Neural cell (in vitro differentiated cells): ENCODE results near the gene LRRC45. TPM values are rescaled to one million over a fixed set of nuclear protein-coding genes. Genes with fewer than 3 reads are reported as not detected.

Source experiments
- H2AFZ ChIP-seq: fragments of 200-600, 300-800 bp; sonication (generic), shearing (Covaris generic); 2 replicates; pipeline ENCODE4 v1.6.0; 2014; ENCODE audit warnings: low read depth, mild to moderate bottlenecking, antibody characterized with exemption, low read length, moderate library complexity
- H3F3A ChIP-seq: fragments of 200-600 bp; shearing (Covaris generic); 2 replicates; pipeline ENCODE4 v1.6.1; 2016; ENCODE audit warnings: mild to moderate bottlenecking, moderate library complexity, mixed read lengths, antibody characterized with exemption, low read length; ENCODE audit not compliant: insufficient read depth, poor library complexity, severe bottlenecking
- H3K27ac ChIP-seq: fragments of 200-600, 300-800 bp; sonication (generic), shearing (Covaris generic); 2 replicates; pipeline ENCODE4 v1.5.1; 2014; ENCODE audit warnings: mild to moderate bottlenecking, low read length, moderate library complexity
- H3K27me3 ChIP-seq: fragments of 300-800, 200-600 bp; sonication (generic), shearing (Covaris generic); 2 replicates; pipeline ENCODE4 v1.6.0; 2014; ENCODE audit warnings: mild to moderate bottlenecking, low read depth, low read length, moderate library complexity; ENCODE audit not compliant: insufficient read depth
- H3K36me3 ChIP-seq: fragments of 300-800, 200-600 bp; sonication (generic), shearing (Covaris generic); 2 replicates; pipeline ENCODE4 v1.5.1; 2014; ENCODE audit warnings: mild to moderate bottlenecking, antibody characterized with exemption, low read length, moderate library complexity; ENCODE audit not compliant: insufficient read depth
- H3K4me2 ChIP-seq: fragments of 300-800, 200-600 bp; sonication (generic), shearing (Covaris generic); 2 replicates; pipeline ENCODE4 v1.6.0; 2014; ENCODE audit warnings: mild to moderate bottlenecking, low read length
- H3K4me3 ChIP-seq: fragments of 300-800, 200-600 bp; sonication (generic), shearing (Covaris generic); 2 replicates; pipeline ENCODE4 v1.5.1; 2014; ENCODE audit warnings: mild to moderate bottlenecking, low read length, moderate library complexity
- H3K79me2 ChIP-seq: fragments of 200-600 bp; shearing (Covaris generic); replicated peaks from 2 replicates; pipeline ENCODE4 v1.6.0; 2014; ENCODE audit warnings: mild to moderate bottlenecking, low read length, moderate library complexity; ENCODE audit not compliant: insufficient read depth
- H3K9ac ChIP-seq: fragments of 300-800, 200-600 bp; sonication (generic), shearing (Covaris generic); 2 replicates; pipeline ENCODE4 v1.6.1; 2016; ENCODE audit warnings: mild to moderate bottlenecking, low read length, mixed read lengths
- H3K9me2 ChIP-seq: fragments of 200-600 bp; shearing (Covaris generic); 2 replicates; pipeline ENCODE4 v1.6.1; 2016; ENCODE audit warnings: mild to moderate bottlenecking, low read length, mixed read lengths; ENCODE audit not compliant: insufficient read depth
- H3K9me3 ChIP-seq: fragments of 200-600, 300-800 bp; sonication (generic), shearing (Covaris generic); 2 replicates; pipeline ENCODE4 v1.6.1; 2016; ENCODE audit warnings: mild to moderate bottlenecking, mixed run types, low read length, moderate library complexity, mixed read lengths
- H4K20me1 ChIP-seq: fragments of 200-600 bp; shearing (Covaris generic); 2 replicates; pipeline ENCODE4 v1.6.1; 2016; ENCODE audit warnings: mild to moderate bottlenecking, mixed run types; ENCODE audit not compliant: insufficient read depth
- CTCF ChIP-seq: fragments of 450-650 bp; IDR thresholded peaks from 2 replicates; pipeline ENCODE4 v1.5.1; 2014; ENCODE audit warnings: antibody characterized with exemption, mild to moderate bottlenecking, moderate library complexity; ENCODE audit not compliant: poor library complexity, severe bottlenecking
- EP300 ChIP-seq: fragments of 450-650 bp; conservative IDR thresholded peaks from 2 replicates; pipeline ENCODE4 v1.6.1; 2014; ENCODE audit warnings: antibody characterized with exemption, mild to moderate bottlenecking, moderate library complexity; ENCODE audit not compliant: poor library complexity, severe bottlenecking
- EZH2 ChIP-seq: fragments of 200-600, 300-800 bp; shearing (Covaris generic), sonication (generic); IDR thresholded peaks from 2 replicates; pipeline ENCODE4 v1.6.1; 2014; ENCODE audit warnings: antibody characterized with exemption, low read length, borderline replicate concordance, mild to moderate bottlenecking; ENCODE audit not compliant: insufficient read depth, poor library complexity, severe bottlenecking
- MXI1 ChIP-seq: fragments of 450-650 bp; conservative IDR thresholded peaks from 2 replicates; pipeline ENCODE4 v1.6.1; 2014; ENCODE audit warnings: antibody characterized with exemption, mild to moderate bottlenecking; ENCODE audit not compliant: poor library complexity, severe bottlenecking
- POLR2AphosphoS5 ChIP-seq: IDR thresholded peaks from 2 replicates; pipeline ENCODE4 v1.6.1; 2012
- REST ChIP-seq: IDR thresholded peaks from 2 replicates; pipeline ENCODE4 v1.6.1; 2012; ENCODE audit warnings: borderline replicate concordance
- SMC3 ChIP-seq: fragments of 450-650 bp; conservative IDR thresholded peaks from 2 replicates; pipeline ENCODE4 v1.6.1; 2014; ENCODE audit warnings: antibody characterized with exemption, mild to moderate bottlenecking, moderate library complexity; ENCODE audit not compliant: poor library complexity
- TAF1 ChIP-seq: IDR thresholded peaks from 2 replicates; pipeline ENCODE4 v1.6.1; 2012; ENCODE audit warnings: low read depth
- polyA plus RNA-seq: library from polyadenylated mRNA; depleted of rRNA; stranded (reverse); fragments of >200 nt; gene quantifications from 2 replicates; pipeline ENCODE4 v1.2.3, GENCODE V29; 2014

The LRRC45 gene
- polyA plus RNA-seq, 1 donor from 2014 or later: 51.7 TPM

- no peaks in the 10 kb centered on the region for H3K9me2 ChIP-seq
- H3K9ac ChIP-seq: no peak overlapping the region
- H4K20me1 ChIP-seq: no peaks in the 10 kb centered on the region
- no peak for TF ChIP-seq POLR2AphosphoS5
- TF ChIP-seq REST: no peak
- TF ChIP-seq EZH2: no peak
- TF ChIP-seq CTCF: no peak
- no peak for TF ChIP-seq MXI1
- TF ChIP-seq SMC3: no peak
- no peak for TF ChIP-seq EP300
- no peak for TF ChIP-seq TAF1
- no peak overlapping the region for H3K4me3 ChIP-seq
- no peaks in the 10 kb centered on the region for H3K27me3 ChIP-seq
- H3K79me2 ChIP-seq: no peaks in the 10 kb centered on the region
- no peak overlapping the region for H3K27ac ChIP-seq
- H3K4me2 ChIP-seq: no peak overlapping the region
- no peaks in the 10 kb centered on the region for H3K36me3 ChIP-seq
- H3F3A ChIP-seq: no peaks in the 10 kb centered on the region
- H2AFZ ChIP-seq: no peak overlapping the region
- no peaks in the 10 kb centered on the region for H3K9me3 ChIP-seq
Measured at GRCh38 chr17:82080048-82080788, 57.1 kb downstream of the LRRC45 start.

Other genes with a start within 250 kb of the LRRC45 start
- not detected in 2 replicates for gene GCGR, start 219.2 kb upstream of the LRRC45 start, polyA plus RNA-seq
- gene MCRIP1, start 190.0 kb upstream of the LRRC45 start, polyA plus RNA-seq: 510 and 524 TPM in 2 replicates
- gene PPP1R27, start 188.3 kb upstream of the LRRC45 start, polyA plus RNA-seq: not detected in 2 replicates
- 82.8 and 99.2 TPM in 2 replicates for gene P4HB, start 162.8 kb upstream of the LRRC45 start, polyA plus RNA-seq
- gene ARHGDIA, start 152.0 kb upstream of the LRRC45 start, polyA plus RNA-seq: 16.1 and 26.9 TPM in 2 replicates
- gene ALYREF, start 131.7 kb upstream of the LRRC45 start, polyA plus RNA-seq: 73.3 and 81.4 TPM in 2 replicates
- gene ANAPC11, start 131.6 kb upstream of the LRRC45 start, polyA plus RNA-seq: 371 and 389 TPM in 2 replicates
- 1.3 and 1.7 TPM in 2 replicates for gene NPB, start 121.1 kb upstream of the LRRC45 start, polyA plus RNA-seq
- 28.9 and 35.3 TPM in 2 replicates for gene PCYT2, start 111.9 kb upstream of the LRRC45 start, polyA plus RNA-seq
- gene SIRT7, start 105.1 kb upstream of the LRRC45 start, polyA plus RNA-seq: 44.5 and 54.4 TPM in 2 replicates
- gene MAFG, start 95.6 kb upstream of the LRRC45 start, polyA plus RNA-seq: 11.8 and 12.4 TPM in 2 replicates
- gene PYCR1, start 86.0 kb upstream of the LRRC45 start, polyA plus RNA-seq: 41.7 and 61.0 TPM in 2 replicates
- gene MYADML2, start 76.1 kb upstream of the LRRC45 start, polyA plus RNA-seq: 1.1 and 1.2 TPM in 2 replicates
- 0.12 TPM in 1 of 2 replicates, not detected in the other for gene NOTUM, start 62.1 kb upstream of the LRRC45 start, polyA plus RNA-seq
- 28.0 and 58.1 TPM in 2 replicates for gene ASPSCR1, start 45.7 kb upstream of the LRRC45 start, polyA plus RNA-seq
- gene CENPX, start 427 bp upstream of the LRRC45 start, polyA plus RNA-seq: 188 and 205 TPM in 2 replicates
- 198 and 211 TPM in 2 replicates for gene RAC3, start 8.4 kb downstream of the LRRC45 start, polyA plus RNA-seq
- 129 and 148 TPM in 2 replicates for gene DCXR, start 14.4 kb downstream of the LRRC45 start, polyA plus RNA-seq
- 176 and 200 TPM in 2 replicates for gene RFNG, start 28.5 kb downstream of the LRRC45 start, polyA plus RNA-seq
- 170 and 215 TPM in 2 replicates for gene GPS1, start 28.6 kb downstream of the LRRC45 start, polyA plus RNA-seq
- 100 and 115 TPM in 2 replicates for gene DUS1L, start 42.5 kb downstream of the LRRC45 start, polyA plus RNA-seq
- gene FASN, start 74.9 kb downstream of the LRRC45 start, polyA plus RNA-seq: 26.4 and 31.5 TPM in 2 replicates
- 70.9 and 78.6 TPM in 2 replicates for gene CCDC57, start 189.5 kb downstream of the LRRC45 start, polyA plus RNA-seq
- gene SLC16A3, start 205.7 kb downstream of the LRRC45 start, polyA plus RNA-seq: 0.56 and 0.98 TPM in 2 replicates